ENCODE results near the gene DHCR24.

- TF ChIP-seq, protein P1, sequence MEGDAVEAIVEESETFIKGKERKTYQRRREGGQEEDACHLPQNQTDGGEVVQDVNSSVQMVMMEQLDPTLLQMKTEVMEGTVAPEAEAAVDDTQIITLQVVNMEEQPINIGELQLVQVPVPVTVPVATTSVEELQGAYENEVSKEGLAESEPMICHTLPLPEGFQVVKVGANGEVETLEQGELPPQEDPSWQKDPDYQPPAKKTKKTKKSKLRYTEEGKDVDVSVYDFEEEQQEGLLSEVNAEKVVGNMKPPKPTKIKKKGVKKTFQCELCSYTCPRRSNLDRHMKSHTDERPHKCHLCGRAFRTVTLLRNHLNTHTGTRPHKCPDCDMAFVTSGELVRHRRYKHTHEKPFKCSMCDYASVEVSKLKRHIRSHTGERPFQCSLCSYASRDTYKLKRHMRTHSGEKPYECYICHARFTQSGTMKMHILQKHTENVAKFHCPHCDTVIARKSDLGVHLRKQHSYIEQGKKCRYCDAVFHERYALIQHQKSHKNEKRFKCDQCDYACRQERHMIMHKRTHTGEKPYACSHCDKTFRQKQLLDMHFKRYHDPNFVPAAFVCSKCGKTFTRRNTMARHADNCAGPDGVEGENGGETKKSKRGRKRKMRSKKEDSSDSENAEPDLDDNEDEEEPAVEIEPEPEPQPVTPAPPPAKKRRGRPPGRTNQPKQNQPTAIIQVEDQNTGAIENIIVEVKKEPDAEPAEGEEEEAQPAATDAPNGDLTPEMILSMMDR (IDR thresholded peaks at IDR 0.05), result no peak
- no peak for TF ChIP-seq POLR2AphosphoS5 (IDR thresholded peaks at IDR 0.05)
Observed at GRCh38 chr1:54816130-54816529, 70.9 kb downstream of the DHCR24 start.
